ENCODE measurements around the gene SYCN. TPM values are rescaled to one million over a fixed set of nuclear protein-coding genes. Genes with fewer than 3 reads are reported as not detected.

SYCN gene
- total and polyA plus RNA-seq, 2 of the 8 experiments (the other 6 are each of a cell fraction or from before 2014, with no cell fraction given) = not detected

GRCh38 chr19:39182174-39182505, 21.9 kb downstream of the SYCN start:
- H4K5ac ChIP-seq (ENCODE audit: insufficient read length, low read depth, low read length) = no peak overlapping the region
- H2BK12ac ChIP-seq (ENCODE audit: low read depth, low read length) = no peak overlapping the region
- H3K4me2 ChIP-seq (ENCODE audit: insufficient read depth in 1 of 2, low read depth in 2 of 2, low read length in 2 of 2) = no peak overlapping the region
- ChIA-PET CTCF (ENCODE audit: partially characterized antibody) (interaction anchor here (0.6 to 2.1 kb wide), 7 partner anchors 21 to 515 kb away, joined by 3 to 5 read pairs (median 3); partner anchors contain the start of gene SYCN), POLR2A (ENCODE audit: partially characterized antibody) (interaction anchor here (0.6 to 2.4 kb wide), 4 partner anchors 14 to 209 kb away, joined by 3 to 7 read pairs (median 4); partner anchors contain the start of genes MED29 and PAF1)
- DNase-seq (ENCODE audit: low read depth in 1 of 2, low spot score in 2 of 2) = no peak
- no peaks in the 10 kb centered on the region for H3K9me3 ChIP-seq (ENCODE audit: insufficient read depth in 2 of 2, low read depth in 1 of 2, low read length in 1 of 2)
- WGBS, 2 experiments (ENCODE audit: extremely low coverage in 1 of 2, insufficient coverage in 1 of 2, insufficient read length in 1 of 2, insufficient replicate concordance in 2 of 2, low coverage in 1 of 2, low lambda C conversion rate in 2 of 2, missing lambda C conversion rate in 1 of 2) = 91% methylated on average over 3 of the region's 4 CpGs; no CpG with 5 or more reads in 1 of the 2 experiments
- H3K27me3 ChIP-seq (replicated peaks in 1 of 4; ENCODE audit: control insufficient read depth in 3 of 4, extremely low read depth in 1 of 4, insufficient read depth in 3 of 4, low read length in 3 of 4) = no peaks in the 10 kb centered on the region
- H3K9ac ChIP-seq (replicated peaks in 1 of 4; ENCODE audit: extremely low read depth in 1 of 4, low read depth in 3 of 4, low read length in 3 of 4) = no peak overlapping the region
- H3K4me3 ChIP-seq (ENCODE audit: extremely low read depth in 1 of 4, insufficient read depth in 2 of 4, low read depth in 3 of 4, low read length in 4 of 4) = no peak overlapping the region
- H3K27ac ChIP-seq (ENCODE audit: low read depth, low read length) = no peak overlapping the region
- no peak overlapping the region for H3K56ac ChIP-seq (replicated peaks; ENCODE audit: insufficient read length, low read depth, low read length)
- H4K20me1 ChIP-seq (replicated peaks in 1 of 2; ENCODE audit: control insufficient read depth in 1 of 2, insufficient read depth in 2 of 2, low read length in 2 of 2) = peaks cover 0 to 2% of the 10 kb centered on the region in 2 experiments
- no peak overlapping the region for H4K91ac ChIP-seq (replicated peaks; ENCODE audit: insufficient read length, low read length)
- no peaks in the 10 kb centered on the region for H3K23me2 ChIP-seq (ENCODE audit: low read depth, low read length)
- peaks cover 0 to 10% (median 4%) of the 10 kb centered on the region in 4 experiments; a peak in 3 of 8 replicates for H3K36me3 ChIP-seq (ENCODE audit: control insufficient read depth in 2 of 4, insufficient read depth in 4 of 4, low read length in 3 of 4)
- H3K14ac ChIP-seq (ENCODE audit: insufficient read length) = no peak overlapping the region
- no peak overlapping the region for H2AFZ ChIP-seq (ENCODE audit: low read length)
- FAIRE-seq = no peak
- no peak overlapping the region for H3K18ac ChIP-seq (ENCODE audit: extremely low read depth, low read length)
- no peak overlapping the region for H2BK15ac ChIP-seq (ENCODE audit: low read length)
- TF ChIP-seq SP2 (IDR thresholded peaks at IDR 0.05; ENCODE audit: low read length) (no peak), MAX (IDR thresholded peaks at IDR 0.05) (no peak), CBX8 (IDR thresholded peaks at IDR 0.05; ENCODE audit: borderline replicate concordance, low read depth, low read length) (no peak), CTBP2 (IDR thresholded peaks at IDR 0.05; ENCODE audit: borderline replicate concordance, insufficient read depth, insufficient read length, low read length) (no peak), NRF1 (IDR thresholded peaks at IDR 0.05; ENCODE audit: low read depth, low read length) (no peak), RFX5 (IDR thresholded peaks at IDR 0.05; ENCODE audit: borderline replicate concordance, low read depth, low read length) (no peak), KDM4A (IDR thresholded peaks at IDR 0.05; ENCODE audit: low read depth, low read length, severe bottlenecking) (no peak), CHD2 (IDR thresholded peaks at IDR 0.05; ENCODE audit: low read length) (no peak), TAF1 (IDR thresholded peaks at IDR 0.05; ENCODE audit: low read depth, low read length) (no peak), EP300 (IDR thresholded peaks at IDR 0.05; ENCODE audit: borderline replicate concordance in 1 of 2, low read depth in 2 of 2, low read length in 2 of 2) (no peak), RAD21 (IDR thresholded peaks at IDR 0.05 in 1 of 2, conservative IDR thresholded peaks at IDR 0.05 in 1 of 2; ENCODE audit: low read depth in 2 of 2, low read length in 2 of 2) (no peak), BACH1 (IDR thresholded peaks at IDR 0.05; ENCODE audit: low read length) (no peak), SRF (IDR thresholded peaks at IDR 0.05; ENCODE audit: low read depth, low read length) (no peak), TAF7 (optimal IDR thresholded peaks at IDR 0.05; ENCODE audit: borderline replicate concordance, low read depth, low read length) (no peak)
- H3K4ac ChIP-seq (replicated peaks; ENCODE audit: insufficient read length, low read depth, low read length) = no peak overlapping the region
- no peak overlapping the region; the same call in 1 of the 2 replicates for H4K8ac ChIP-seq (ENCODE audit: extremely low read depth, insufficient read depth, low read length)
- no peaks in the 10 kb centered on the region for H3K79me2 ChIP-seq (ENCODE audit: control insufficient read depth in 1 of 2, insufficient read depth in 2 of 2, low read length in 2 of 2)
- no peak overlapping the region for H2BK5ac ChIP-seq (ENCODE audit: low read depth, low read length)
- no peak overlapping the region for H2BK20ac ChIP-seq (ENCODE audit: low read length)
- H2AK5ac ChIP-seq (ENCODE audit: low read depth, low read length) = no peak overlapping the region
- H3K79me1 ChIP-seq (ENCODE audit: low read depth, low read length) = no peaks in the 10 kb centered on the region
- H3K4me1 ChIP-seq (replicated peaks in 1 of 4; ENCODE audit: control insufficient read depth in 3 of 4, insufficient read depth in 4 of 4, low read length in 3 of 4) = no peaks in the 10 kb centered on the region
- no peak overlapping the region for H3K23ac ChIP-seq (ENCODE audit: insufficient read length)
- H2BK120ac ChIP-seq (replicated peaks; ENCODE audit: low read depth, low read length) = no peak overlapping the region

Measured in H1 (cell line).